K562 (cell line): ENCODE data around the gene CDC42SE2. TPM values are rescaled to one million over a fixed set of nuclear protein-coding genes. Genes with fewer than 3 reads are reported as not detected.

Experiments used
- ATAC-seq: fragments of 200-7000 bp; cut with Tn5 transposase; 3 replicates; pipeline ENCODE4 v1.9.1; 2020; ENCODE audit warnings: moderate library complexity
- BruUV-seq: library from RNA; stranded (reverse); fragments of 400-500 nt; replicated peaks from 2 replicates; lab custom pipeline; 2021; lab: Mats Ljungman, UMichigan
- CTCF ChIA-PET: fragments of 300-600 bp; formaldehyde crosslinking; extraction: SDS; loops from one replicate; lab custom pipeline; 2021; ENCODE audit warnings: low intra/inter-chr PET ratio; lab: Yijun Ruan, JAX
- POLR2A ChIA-PET: fragments of 300-600, 350-650 bp; sonication (Branson Sonifier 250); formaldehyde crosslinking; extraction: SDS; loops from one replicate; lab custom pipeline; 2021; ENCODE audit warnings: antibody characterized with exemption, inconsistent platforms; lab: Yijun Ruan, JAX
- DNase-seq, 4 experiments: peaks; one replicate each; pipeline versions ENCODE4 v3.0.0 to v3.0.0-alpha.2; 2011 to 2018; ENCODE audit warnings: low spot score in 3 of 4, mixed read lengths in 3 of 4; ENCODE audit errors: extremely low read depth in 1 of 4
- FAIRE-seq: peaks from 2 replicates; lab custom pipeline; 2011; peaks lifted over from hg19 to GRCh38; lab: Jason Lieb, UNC
- H2AFZ ChIP-seq: 2 replicates; pipeline ENCODE4 v1.6.0; 2011; ENCODE audit warnings: low read depth, low read length, control low read depth, inconsistent platforms
- H3K27ac ChIP-seq: fragments of 200-600 bp; 3 replicates; pipeline ENCODE4 v1.8.0; 2011; ENCODE audit warnings: low read depth, mild to moderate bottlenecking, control low read depth, inconsistent platforms, low read length, moderate library complexity, mixed read lengths; ENCODE audit errors: extremely low read depth
- H3K27me3 ChIP-seq, 2 experiments: fragments of 300-600 bp in 1 of 2; 2 replicates in 1 of 2; 3 replicates in 1 of 2; pipeline versions ENCODE4 v1.6.0 to v1.8.0; 2011; ENCODE audit warnings: inconsistent platforms in 2 of 2, low read length in 2 of 2, mild to moderate bottlenecking in 1 of 2, mixed read lengths in 1 of 2, moderate library complexity in 1 of 2; ENCODE audit not compliant: control insufficient read depth in 2 of 2, insufficient read depth in 2 of 2
- H3K36me3 ChIP-seq: fragments of 300-600 bp; 3 replicates; pipeline ENCODE4 v1.8.0; 2011; ENCODE audit warnings: mild to moderate bottlenecking, low read length, inconsistent platforms; ENCODE audit not compliant: control insufficient read depth, insufficient read depth
- H3K4me1 ChIP-seq, 2 experiments: fragments of 200-600 bp in 1 of 2; replicated peaks in 1 of 2; 2 replicates in 1 of 2; 3 replicates in 1 of 2; pipeline versions ENCODE4 v1.5.1 to v1.8.0; 2011; ENCODE audit warnings: inconsistent platforms in 2 of 2, low read length in 2 of 2, mild to moderate bottlenecking in 1 of 2, mixed read lengths in 1 of 2, moderate library complexity in 1 of 2; ENCODE audit not compliant: control insufficient read depth in 2 of 2, insufficient read depth in 2 of 2
- H3K4me2 ChIP-seq: 2 replicates; pipeline ENCODE4 v1.6.1; 2011; ENCODE audit warnings: low read length, control low read depth, inconsistent platforms, mixed read lengths; ENCODE audit not compliant: insufficient read depth
- H3K4me3 ChIP-seq: fragments of 200-600 bp; sonication (generic), shearing (Covaris generic); 2 replicates; pipeline ENCODE4 v1.5.1; 2016; ENCODE audit warnings: control low read depth, inconsistent platforms
- H3K79me2 ChIP-seq: fragments of 200-600 bp; 3 replicates; pipeline ENCODE4 v1.8.0; 2011; ENCODE audit warnings: low read length, inconsistent platforms; ENCODE audit not compliant: control insufficient read depth, insufficient read depth
- H3K9ac ChIP-seq, 2 experiments: 2 replicates each; pipeline versions ENCODE4 v1.6.0 to v1.6.1; 2011; ENCODE audit warnings: low read depth in 2 of 2, low read length in 2 of 2, control low read depth in 1 of 2, inconsistent platforms in 1 of 2, mild to moderate bottlenecking in 1 of 2, mixed read lengths in 1 of 2; ENCODE audit not compliant: insufficient read depth in 1 of 2
- H3K9me1 ChIP-seq: one replicate; pipeline ENCODE4 v1.6.0; 2011; ENCODE audit warnings: inconsistent platforms, mild to moderate bottlenecking, low read length, moderate library complexity; ENCODE audit not compliant: control insufficient read depth, insufficient read depth
- H3K9me3 ChIP-seq: replicated peaks from 2 replicates; pipeline ENCODE4 v1.5.1; 2011; ENCODE audit warnings: low read depth, low read length, inconsistent platforms; ENCODE audit not compliant: control insufficient read depth, insufficient read depth
- H4K20me1 ChIP-seq: replicated peaks from 2 replicates; pipeline ENCODE4 v1.6.1; 2011; ENCODE audit warnings: low read length, inconsistent platforms, mixed read lengths; ENCODE audit not compliant: control insufficient read depth, insufficient read depth
- CUX1 ChIP-seq: fragments of 200-800 bp; sonication (Bioruptor generic); IDR thresholded peaks from 2 replicates; pipeline ENCODE4 v1.6.1; 2016; ENCODE audit warnings: missing genetic modification characterization, missing compliant biosample characterization
- ETS2 ChIP-seq: IDR thresholded peaks from 2 replicates; pipeline ENCODE4 v1.6.1; 2016; ENCODE audit warnings: borderline replicate concordance, missing genetic modification characterization, mild to moderate bottlenecking, moderate library complexity, missing compliant biosample characterization; ENCODE audit not compliant: poor library complexity, severe bottlenecking
- LEF1 ChIP-seq: fragments of 450-650 bp; IDR thresholded peaks from 2 replicates; pipeline ENCODE4 v1.6.1; 2016; ENCODE audit warnings: mild to moderate bottlenecking
- RBM22 ChIP-seq: fragments of 200-400 bp; formaldehyde crosslinking; IDR thresholded peaks from 2 replicates; pipeline ENCODE4 v1.6.1; 2018; ENCODE audit warnings: low read length, low read depth; ENCODE audit not compliant: poor library complexity, severe bottlenecking
- RBM25 ChIP-seq: fragments of 200-400 bp; formaldehyde crosslinking; IDR thresholded peaks from 2 replicates; pipeline ENCODE4 v1.6.1; 2018; ENCODE audit warnings: low read length, low read depth, moderate library complexity; ENCODE audit not compliant: severe bottlenecking
- SFPQ ChIP-seq: fragments of 200-400 bp; formaldehyde crosslinking; IDR thresholded peaks from 2 replicates; pipeline ENCODE4 v1.6.1; 2017; ENCODE audit warnings: mild to moderate bottlenecking, low read depth, low read length, moderate library complexity
- ZC3H11A ChIP-seq: IDR thresholded peaks from 2 replicates; pipeline ENCODE4 v1.6.1; 2012; ENCODE audit warnings: low read depth, low read length, improper control_type of control experiment
- ZNF143 ChIP-seq: sonication (generic); formaldehyde crosslinking; IDR thresholded peaks from 2 replicates; pipeline ENCODE4 v1.9.0; 2022; ENCODE audit warnings: mild to moderate bottlenecking, missing genetic modification reagents
- ZNF395 ChIP-seq: fragments of 200-800 bp; sonication (Bioruptor generic); IDR thresholded peaks from 2 replicates; pipeline ENCODE4 v1.6.1; 2017; ENCODE audit warnings: missing genetic modification characterization, missing compliant biosample characterization
- ZNF696 ChIP-seq: fragments of 250-450 bp; sonication (Bioruptor Pico); conservative IDR thresholded peaks from 2 replicates; pipeline ENCODE4 v1.4.0; 2020; ENCODE audit warnings: mild to moderate bottlenecking, moderate library complexity
- ZSCAN32 ChIP-seq: fragments of 450-650 bp; formaldehyde crosslinking; IDR thresholded peaks from 2 replicates; pipeline ENCODE4 v1.4.0; 2020; ENCODE audit warnings: mild to moderate bottlenecking, moderate library complexity
- WGBS: fragments of 100-300 bp; shearing (Covaris generic); methylation state at CpG from one replicate; pipeline ENCODE4 v1.1.6; 2016; ENCODE audit warnings: low coverage, mixed read lengths; ENCODE audit not compliant: insufficient coverage; ENCODE audit errors: missing lambda C conversion rate; 5-methylcytosine and 5-hydroxymethylcytosine counted together
- in situ Hi-C: fragments of 300-500 bp; cut with MboI; formaldehyde crosslinking; loops from 4 replicates; pipeline ENCODE4 v1.15.0; 2018; ENCODE audit warnings: inconsistent platforms, mixed read lengths
- intact Hi-C: fragments of 100-400 bp; cut with micrococcal nuclease; formaldehyde crosslinking; loops from 2 replicates; pipeline ENCODE4 v1.14.2; 2022
- polyA plus RNA-seq, 8 experiments: library from polyadenylated mRNA; depleted of rRNA in 4 of 8; stranded (reverse) in 5 of 8; unstranded in 3 of 8; fragments of >200 nt; fragmentation: Nextera tagmentation in 2 of 8; fragmentation: Illumina TruSeq in 1 of 8; extraction: Ambion mirVana in 2 of 8; extraction: Trizol in 1 of 8; gene quantifications; 2 replicates each; pipeline versions ENCODE4 v1.2.1 to v1.2.3, GENCODE V29; 2011 to 2014; ENCODE audit warnings: inconsistent platforms in 1 of 8, missing spikeins in 1 of 8
- total RNA-seq, 7 experiments: library from RNA; depleted of rRNA in 6 of 7; stranded (reverse); fragments of >200 nt in 6 of 7; fragmentation: Illumina TruSeq in 2 of 7; extraction: Trizol in 2 of 7; gene quantifications; 2 replicates each; pipeline versions ENCODE4 v1.2.1 to v1.2.3, GENCODE V29; 2011 to 2021; ENCODE audit warnings: low replicate concordance in 1 of 7
- TF ChIP-seq, protein P1 (sequence below): fragments of 450-650 bp; IDR thresholded peaks from 2 replicates; pipeline ENCODE4 v1.6.1; 2014; ENCODE audit warnings: low read depth, mild to moderate bottlenecking, moderate library complexity, borderline replicate concordance

Gene CDC42SE2
- total and polyA plus RNA-seq, 9 of the 15 experiments (the other 6 are each of a cell fraction or from before 2014, with no cell fraction given): 24.8 to 44.3 (median 32.7) TPM

DNA sequence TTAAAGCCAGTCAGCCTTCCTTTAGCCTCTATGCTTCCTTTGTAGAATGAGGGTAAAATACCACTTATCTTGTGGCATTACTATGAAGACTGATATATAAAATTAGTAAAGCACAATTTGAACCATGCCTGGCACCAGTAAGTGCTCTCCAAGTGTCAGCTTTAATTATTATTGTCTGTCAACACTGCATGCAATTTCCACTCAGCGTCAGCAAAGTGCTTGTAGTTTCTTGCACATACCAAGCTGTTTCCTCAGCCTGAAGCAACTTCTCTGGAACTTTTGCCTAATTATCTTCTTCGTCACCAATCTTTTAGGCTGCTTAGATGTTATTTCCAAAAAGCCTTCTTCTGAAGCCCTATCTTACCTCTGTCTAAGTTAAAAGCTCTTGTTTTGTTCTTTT, 177.3 kb downstream of the CDC42SE2 start:
- ATAC-seq: no peak
- CTCF ChIA-PET: no interaction called here
- in situ Hi-C loops: loop anchor here (25.0 kb wide), 1 partner anchor 571 kb away; the partner anchor contains the start of gene ACSL6
- TF ChIP-seq RBM22 (no peak), ZNF143 (CRISPR knock-in tag) (no peak), SFPQ (no peak), LEF1 (no peak), RBM25 (no peak), CUX1 (CRISPR knock-in tag) (no peak), ZNF395 (CRISPR knock-in tag) (no peak), ZSCAN32 (CRISPR knock-in tag) (no peak), ZC3H11A (no peak), ZNF696 (no peak), ETS2 (tag) (no peak)
- TF ChIP-seq, protein P1, sequence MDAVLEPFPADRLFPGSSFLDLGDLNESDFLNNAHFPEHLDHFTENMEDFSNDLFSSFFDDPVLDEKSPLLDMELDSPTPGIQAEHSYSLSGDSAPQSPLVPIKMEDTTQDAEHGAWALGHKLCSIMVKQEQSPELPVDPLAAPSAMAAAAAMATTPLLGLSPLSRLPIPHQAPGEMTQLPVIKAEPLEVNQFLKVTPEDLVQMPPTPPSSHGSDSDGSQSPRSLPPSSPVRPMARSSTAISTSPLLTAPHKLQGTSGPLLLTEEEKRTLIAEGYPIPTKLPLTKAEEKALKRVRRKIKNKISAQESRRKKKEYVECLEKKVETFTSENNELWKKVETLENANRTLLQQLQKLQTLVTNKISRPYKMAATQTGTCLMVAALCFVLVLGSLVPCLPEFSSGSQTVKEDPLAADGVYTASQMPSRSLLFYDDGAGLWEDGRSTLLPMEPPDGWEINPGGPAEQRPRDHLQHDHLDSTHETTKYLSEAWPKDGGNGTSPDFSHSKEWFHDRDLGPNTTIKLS: no peak

More for the DNA sequence above, 177.3 kb downstream of the CDC42SE2 start:
- Histone ChIP-seq H4K20me1 (no peaks in the 10 kb centered on the region), H3K79me2 (no peaks in the 10 kb centered on the region), H3K36me3 (peaks cover 82% of the 10 kb centered on the region), H3K9me3 (no peaks in the 10 kb centered on the region), H3K4me1 (no peaks in the 10 kb centered on the region; a peak in 1 of 5 replicates), H3K9me1 (no peaks in the 10 kb centered on the region), H3K4me3 (no peak overlapping the region), H3K27ac (no peak overlapping the region), H2AFZ (no peak overlapping the region), H3K9ac (no peak overlapping the region), H3K4me2 (no peak overlapping the region), H3K27me3 (no peaks in the 10 kb centered on the region)
- POLR2A ChIA-PET: interaction anchor here (0.9 to 1.0 kb wide), 2 partner anchors 8 to 18 kb away, joined by 3 read pairs; no protein-coding TSS in a partner anchor
- 100% methylated on average over 2 of the region's 2 CpGs for WGBS
- BruUV-seq: no TSS peak
- DNase-seq: no peak
- intact Hi-C loops: no loop called here
- no peak for FAIRE-seq
